AG04450 (cell line): Measurements from ENCODE around the gene ARF3. TPM values are rescaled to one million over a fixed set of nuclear protein-coding genes. Genes with fewer than 3 reads are reported as not detected.

Experiments used
- CTCF ChIA-PET: fragments of 300-600, 350-600 bp; formaldehyde crosslinking; extraction: SDS; loops from one replicate; lab custom pipeline; 2022; ENCODE audit warnings: antibody characterized with exemption, inconsistent platforms; lab: Charles Lee
- POLR2A ChIA-PET: fragments of 350-600 bp; formaldehyde crosslinking; extraction: SDS; loops from one replicate; lab custom pipeline; 2021; ENCODE audit warnings: antibody characterized with exemption, inconsistent platforms; lab: Yijun Ruan, JAX
- DNase-seq: peaks from one replicate; pipeline ENCODE4 v3.0.0-alpha.2; 2011; ENCODE audit warnings: low read depth, low spot score
- H3K27ac ChIP-seq: one replicate; pipeline ENCODE4 v1.5.1; 2012; ENCODE audit warnings: low read depth, low read length, control low read depth
- H3K27me3 ChIP-seq: one replicate; pipeline ENCODE4 v1.6.0; 2012; ENCODE audit warnings: low read length; ENCODE audit not compliant: control insufficient read depth, insufficient read depth
- H3K4me3 ChIP-seq: 2 replicates; pipeline ENCODE4 v1.5.1; 2011; ENCODE audit warnings: mild to moderate bottlenecking, low read depth, low read length, control low read depth
- H3K9me3 ChIP-seq: 2 replicates; pipeline ENCODE4 v1.5.1; 2012; ENCODE audit warnings: low read length; ENCODE audit not compliant: control insufficient read depth, insufficient read depth
- CTCF ChIP-seq: IDR thresholded peaks from 2 replicates; pipeline ENCODE4 v1.5.1; 2011; ENCODE audit warnings: low read depth, low read length, control low read depth, inconsistent platforms
- polyA plus RNA-seq: library from polyadenylated mRNA; depleted of rRNA; stranded (reverse); fragments of >200 nt; gene quantifications from 2 replicates; pipeline ENCODE4 v1.2.3, GENCODE V29; 2011

ARF3 gene
- polyA plus RNA-seq, 1 experiment, result 260 TPM

GRCh38 chr12:48966177-48966895 lies 9.0 kb upstream of the ARF3 start:
- H3K27ac ChIP-seq, result no peak overlapping the region
- H3K9me3 ChIP-seq, result no peaks in the 10 kb centered on the region; the same call in 1 of the 2 replicates
- CTCF ChIA-PET, result interaction anchor here (0.5 to 5.1 kb wide), 6 partner anchors 12 to 213 kb away, joined by 3 to 37 read pairs (median 9); partner anchors contain the start of gene WNT1
- POLR2A ChIA-PET, result interaction anchor here (0.6 kb wide), 1 partner anchor 9 kb away, joined by 3 read pairs; the partner anchor contains the start of gene ARF3
- H3K4me3 ChIP-seq, result no peak overlapping the region
- TF ChIP-seq CTCF, result no peak
- peaks cover 29% of the 10 kb centered on the region for H3K27me3 ChIP-seq
- no peak for DNase-seq

GRCh38 chr12:48965298-48965838 lies 8.1 kb upstream of the ARF3 start:
- H3K27me3 ChIP-seq, result peaks cover 20% of the 10 kb centered on the region
- CTCF ChIA-PET, result interaction anchor here (1.9 to 5.1 kb wide), 4 partner anchors 13 to 112 kb away, joined by 5 to 37 read pairs (median 10); partner anchors contain the start of gene WNT1
- H3K4me3 ChIP-seq, result no peak overlapping the region
- no peaks in the 10 kb centered on the region; the same call in 1 of the 2 replicates for H3K9me3 ChIP-seq
- TF ChIP-seq CTCF, result peak; percentile 63
- DNase-seq, result no peak
- POLR2A ChIA-PET, result no interaction called here
- H3K27ac ChIP-seq, result no peak overlapping the region

GRCh38 chr12:48961801-48962200 lies 4.5 kb upstream of the ARF3 start:
- TF ChIP-seq CTCF, result no peak
- CTCF ChIA-PET, result interaction anchor here (1.3 kb wide), 1 partner anchor 35 kb away, joined by 5 read pairs; no protein-coding TSS in a partner anchor

GRCh38 chr12:48961331-48961730 lies 4.0 kb upstream of the ARF3 start:
- Histone ChIP-seq H3K27ac (no peak overlapping the region), H3K27me3 (peaks cover 14% of the 10 kb centered on the region), H3K4me3 (no peak overlapping the region), H3K9me3 (peaks cover 6% of the 10 kb centered on the region; the same call in 1 of the 2 replicates)
- CTCF ChIA-PET, result no interaction called here
- no peak for DNase-seq
- POLR2A ChIA-PET, result interaction anchor here (0.6 kb wide), 1 partner anchor 14 kb away, joined by 5 read pairs; no protein-coding TSS in a partner anchor
- no peak for TF ChIP-seq CTCF

More at GRCh38 chr12:48961801-48962200, 4.5 kb upstream of the ARF3 start:
- no peak for DNase-seq
- Histone ChIP-seq H3K4me3 (no peak overlapping the region), H3K27me3 (peaks cover 16% of the 10 kb centered on the region), H3K9me3 (peaks cover 4% of the 10 kb centered on the region; the same call in 1 of the 2 replicates), H3K27ac (no peak overlapping the region)
- POLR2A ChIA-PET, result no interaction called here
